SU-DHL-6 (cell line): ENCODE measurements around the gene ABCB8.

Experiments used
- H2AFZ ChIP-seq: fragments of 200-600 bp; sonication (generic); 2 replicates; pipeline ENCODE4 v1.6.1; 2014; ENCODE audit warnings: low read depth, mild to moderate bottlenecking, moderate library complexity, mixed read lengths, antibody characterized with exemption, low read length; ENCODE audit not compliant: severe bottlenecking
- H3F3A ChIP-seq: fragments of 200-600 bp; shearing (Covaris generic); 2 replicates; pipeline ENCODE4 v1.6.0; 2016; ENCODE audit warnings: antibody characterized with exemption, mild to moderate bottlenecking; ENCODE audit not compliant: insufficient read depth
- H3K27ac ChIP-seq: fragments of 200-600 bp; sonication (generic); 2 replicates; pipeline ENCODE4 v1.5.1; 2016; ENCODE audit warnings: low read depth, mild to moderate bottlenecking, low read length, moderate library complexity, mixed read lengths
- H3K27me3 ChIP-seq: fragments of 200-600 bp; sonication (generic), shearing (Covaris generic); 2 replicates; pipeline ENCODE4 v1.6.0; 2014; ENCODE audit warnings: mild to moderate bottlenecking, low read length
- H3K36me3 ChIP-seq: fragments of 200-600 bp; sonication (generic); 2 replicates; pipeline ENCODE4 v1.6.1; 2014; ENCODE audit warnings: mild to moderate bottlenecking, low read length, mixed read lengths
- H3K4me2 ChIP-seq: fragments of 300-600, 200-600 bp; shearing (Covaris generic), sonication (generic); 2 replicates; pipeline ENCODE4 v1.6.0; 2014; ENCODE audit warnings: low read length, low read depth, mild to moderate bottlenecking; ENCODE audit not compliant: poor library complexity, severe bottlenecking
- H3K4me3 ChIP-seq: fragments of 200-600 bp; sonication (generic); 2 replicates; pipeline ENCODE4 v1.5.1; 2014; ENCODE audit warnings: antibody characterized with exemption, low read length, mild to moderate bottlenecking, mixed read lengths; ENCODE audit not compliant: insufficient read depth, poor library complexity, severe bottlenecking
- H3K79me2 ChIP-seq: fragments of 200-600 bp; sonication (generic); 2 replicates; pipeline ENCODE4 v1.6.1; 2014; ENCODE audit warnings: mild to moderate bottlenecking, low read length, moderate library complexity; ENCODE audit not compliant: insufficient read depth
- H3K9ac ChIP-seq: fragments of 200-600 bp; sonication (generic); 2 replicates; pipeline ENCODE4 v1.7.0; 2014; ENCODE audit warnings: mild to moderate bottlenecking, low read length
- H3K9me2 ChIP-seq: fragments of 200-600 bp; sonication (generic); replicated peaks from 2 replicates; pipeline ENCODE4 v1.6.1; 2014; ENCODE audit warnings: low read length; ENCODE audit not compliant: insufficient read depth
- H3K9me3 ChIP-seq: fragments of 200-600 bp; sonication (generic); 2 replicates; pipeline ENCODE4 v1.6.1; 2014; ENCODE audit warnings: low read length, mixed read lengths; ENCODE audit not compliant: insufficient read depth
- H4K20me1 ChIP-seq: fragments of 200-600 bp; sonication (generic); 2 replicates; pipeline ENCODE4 v1.6.1; 2014; ENCODE audit warnings: low read depth, mild to moderate bottlenecking, antibody characterized with exemption, low read length, moderate library complexity, mixed read lengths
- CTCF ChIP-seq: fragments of 200-600 bp; sonication (generic); IDR thresholded peaks from one replicate; pipeline ENCODE4 v1.5.1; 2017; ENCODE audit warnings: antibody characterized with exemption, mild to moderate bottlenecking, low read length, moderate library complexity; ENCODE audit not compliant: insufficient read depth, poor library complexity, severe bottlenecking
- EZH2phosphoT487 ChIP-seq: fragments of 200-600 bp; sonication (generic), shearing (Covaris generic); conservative IDR thresholded peaks from 2 replicates; pipeline ENCODE4 v1.6.1; 2018; ENCODE audit warnings: mild to moderate bottlenecking, antibody characterized with exemption, low read length, moderate library complexity, mixed read lengths

ABCB8 gene

GRCh38 chr7:151007469-151007898, 20.8 kb upstream of the ABCB8 start:
- no peaks in the 10 kb centered on the region for H3K9me3 ChIP-seq
- H3K27ac ChIP-seq: no peak overlapping the region
- no peaks in the 10 kb centered on the region for H4K20me1 ChIP-seq
- no peak overlapping the region for H3K4me2 ChIP-seq
- no peaks in the 10 kb centered on the region for H3K79me2 ChIP-seq
- H3K9me2 ChIP-seq: no peaks in the 10 kb centered on the region
- TF ChIP-seq CTCF: no peak
- no peak for TF ChIP-seq EZH2phosphoT487
- H3K27me3 ChIP-seq: no peaks in the 10 kb centered on the region
- H3K36me3 ChIP-seq: no peaks in the 10 kb centered on the region
- no peak overlapping the region for H3K4me3 ChIP-seq
- H2AFZ ChIP-seq: no peak overlapping the region
- H3F3A ChIP-seq: no peaks in the 10 kb centered on the region
- H3K9ac ChIP-seq: no peak overlapping the region

GRCh38 chr7:151008143-151008510, 20.1 kb upstream of the ABCB8 start:
- no peaks in the 10 kb centered on the region for H3K79me2 ChIP-seq
- H3K27ac ChIP-seq: no peak overlapping the region
- H4K20me1 ChIP-seq: no peaks in the 10 kb centered on the region
- H3K9ac ChIP-seq: 0 out of 2 replicates have a peak overlapping the region, but pooled peaks have one; percentile 19
- no peaks in the 10 kb centered on the region for H3K27me3 ChIP-seq
- H3K9me2 ChIP-seq: no peaks in the 10 kb centered on the region
- H3K4me2 ChIP-seq: peak overlapping the region; percentile 38
- H2AFZ ChIP-seq: no peak overlapping the region
- H3K4me3 ChIP-seq: no peak overlapping the region
- no peaks in the 10 kb centered on the region for H3K36me3 ChIP-seq
- no peaks in the 10 kb centered on the region for H3F3A ChIP-seq
- H3K9me3 ChIP-seq: no peaks in the 10 kb centered on the region
- no peak for TF ChIP-seq EZH2phosphoT487
- TF ChIP-seq CTCF: no peak

- H3K27me3 ChIP-seq: no peaks in the 10 kb centered on the region
- no peaks in the 10 kb centered on the region for H3K9me3 ChIP-seq
- no peak overlapping the region for H3K27ac ChIP-seq
- H3K36me3 ChIP-seq: no peaks in the 10 kb centered on the region
- H3K4me2 ChIP-seq: peak overlapping the region; percentile 38
- no peaks in the 10 kb centered on the region for H3F3A ChIP-seq
- no peaks in the 10 kb centered on the region for H3K79me2 ChIP-seq
- H4K20me1 ChIP-seq: no peaks in the 10 kb centered on the region
- no peaks in the 10 kb centered on the region for H3K9me2 ChIP-seq
- peak overlapping the region; percentile 34 for H2AFZ ChIP-seq
- 0 out of 2 replicates have a peak overlapping the region, but pooled peaks have one; percentile 19 for H3K9ac ChIP-seq
- no peak overlapping the region for H3K4me3 ChIP-seq
- TF ChIP-seq EZH2phosphoT487: no peak
- TF ChIP-seq CTCF: peak; percentile 97
These were observed 19.5 kb upstream of the ABCB8 start for GRCh38 chr7:151008511-151009323.
